ENCODE results near the gene CLDN20. TPM values are rescaled to one million over a fixed set of nuclear protein-coding genes. Genes with fewer than 3 reads are reported as not detected.

CLDN20 gene, protein sequence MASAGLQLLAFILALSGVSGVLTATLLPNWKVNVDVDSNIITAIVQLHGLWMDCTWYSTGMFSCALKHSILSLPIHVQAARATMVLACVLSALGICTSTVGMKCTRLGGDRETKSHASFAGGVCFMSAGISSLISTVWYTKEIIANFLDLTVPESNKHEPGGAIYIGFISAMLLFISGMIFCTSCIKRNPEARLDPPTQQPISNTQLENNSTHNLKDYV
- total RNA-seq, result not detected in 2 replicates

DNA sequence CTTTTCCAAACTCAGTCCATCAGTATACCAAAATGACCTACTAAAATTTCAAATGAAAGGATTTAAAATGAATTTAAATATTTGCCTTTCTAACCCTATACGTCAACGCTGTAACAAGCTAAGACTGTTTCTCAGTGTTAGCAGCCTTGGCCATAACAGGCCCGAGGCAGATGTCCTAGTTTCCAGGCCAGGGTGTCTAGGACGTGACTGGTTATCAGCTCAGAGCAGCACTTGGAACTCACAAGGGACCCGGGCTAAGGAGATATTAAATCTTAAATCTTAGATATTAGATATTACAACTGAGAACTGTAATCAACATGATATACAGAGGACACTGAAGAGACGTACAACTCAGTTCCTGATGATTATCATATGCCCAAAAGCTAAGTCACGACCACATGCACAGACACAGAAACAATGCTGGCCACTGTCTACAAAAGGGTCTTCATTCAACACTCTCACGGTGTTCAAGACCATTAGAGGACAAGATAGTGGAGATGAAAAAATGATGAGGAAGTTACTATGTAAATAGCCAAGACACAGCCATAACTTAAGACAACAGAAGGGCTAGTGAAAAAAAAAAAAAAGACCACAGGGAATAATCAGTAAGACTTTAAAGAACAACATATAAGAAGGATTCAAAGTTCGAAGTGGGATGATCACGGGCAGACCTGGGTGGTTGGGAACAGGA lies at the start of gene CLDN20:
TSS of gene CLDN20 (plus strand) at position 641 of the 691 bp plus-strand sequence. CDS start 11,707 bp downstream, outside the sequence.

DNA sequence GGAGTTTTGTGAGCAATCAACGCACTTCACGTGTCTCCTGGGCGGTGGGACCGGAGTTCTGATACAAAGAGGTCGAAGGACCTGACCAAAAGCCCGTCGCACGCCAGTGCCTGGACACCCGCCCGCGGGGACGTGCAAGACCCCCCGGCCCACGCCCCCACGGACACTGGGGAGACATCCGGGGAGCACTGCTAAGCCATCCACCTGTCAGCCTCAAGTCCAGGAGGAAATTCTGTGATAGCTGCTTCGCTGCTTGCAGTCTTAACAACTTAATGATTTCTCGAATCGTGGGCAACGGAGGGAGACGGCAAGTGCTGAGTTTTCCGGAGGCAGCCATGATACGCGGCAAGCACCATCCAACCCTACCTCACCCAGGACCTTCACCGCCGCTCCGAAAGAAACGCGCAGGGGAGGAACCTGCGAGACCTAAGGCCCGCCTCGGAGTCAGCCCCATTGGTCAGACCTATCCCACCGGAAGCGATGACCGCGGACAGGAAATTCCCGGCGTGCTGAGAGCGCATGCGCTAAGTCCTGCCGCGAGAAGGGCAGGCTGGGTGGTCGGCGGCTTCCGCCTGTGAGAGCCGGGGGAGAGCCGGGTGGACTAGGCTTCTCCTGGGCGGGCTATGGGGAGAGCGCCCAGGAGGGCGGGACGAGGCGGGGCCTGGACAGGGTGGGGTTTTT lies 50.4 kb downstream of the CLDN20 start, which contains the start of gene TFB1M:
TSS of gene TFB1M (minus strand) at position 393 of the 681 bp plus-strand sequence. CDS start at position 337, 56 bp downstream.

Other genes starting within 250 kb of the CLDN20 start
- gene TFB1M, start 50.5 kb downstream of the CLDN20 start, total RNA-seq, result 2.8 and 9.1 TPM in 2 replicates
- gene NOX3, start 191.8 kb downstream of the CLDN20 start, total RNA-seq, result not detected in 2 replicates

All from pericardium fibroblast (primary cell).